ENCODE data around the gene SLC6A4. TPM values are rescaled to one million over a fixed set of nuclear protein-coding genes. Genes with fewer than 3 reads are reported as not detected.

SLC6A4 gene
- total and polyA plus RNA-seq, 2 of the 8 experiments (the other 6 are each of a cell fraction or from before 2014, with no cell fraction given), result 0.09 to 0.33 TPM

DNA sequence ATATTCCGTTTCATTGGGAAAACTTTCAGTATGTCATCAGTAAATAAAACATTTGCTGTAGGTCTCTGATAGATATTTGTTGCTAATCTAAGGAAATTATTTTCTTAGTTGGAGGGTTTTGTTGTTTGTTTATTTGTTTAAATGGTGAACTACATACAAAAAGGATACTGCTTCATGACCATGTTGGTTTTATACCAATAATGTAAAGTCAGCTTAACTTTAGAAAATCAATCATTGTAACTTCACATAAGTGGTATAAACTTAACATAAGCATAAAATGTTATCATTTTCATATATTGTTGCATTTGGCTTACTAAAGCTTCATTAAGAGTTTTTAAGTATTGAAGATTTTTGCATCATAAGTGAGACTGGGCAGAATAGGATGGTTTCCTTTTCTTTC lies 60.9 kb downstream of the SLC6A4 start:
- H3K23me2 ChIP-seq (ENCODE audit: low read depth, low read length), result no peaks in the 10 kb centered on the region
- H2BK12ac ChIP-seq (ENCODE audit: low read depth, low read length), result no peak overlapping the region
- no peak overlapping the region for H3K4me2 ChIP-seq (ENCODE audit: insufficient read depth in 1 of 2, low read depth in 2 of 2, low read length in 2 of 2)
- no peak overlapping the region for H2BK5ac ChIP-seq (ENCODE audit: low read depth, low read length)
- H4K5ac ChIP-seq (ENCODE audit: insufficient read length, low read depth, low read length), result no peak overlapping the region
- no peak overlapping the region for H3K4me3 ChIP-seq (ENCODE audit: extremely low read depth in 1 of 4, insufficient read depth in 2 of 4, low read depth in 3 of 4, low read length in 4 of 4)
- ChIA-PET CTCF (ENCODE audit: partially characterized antibody) (interaction anchor here (1.4 to 2.1 kb wide), 2 partner anchors 38 to 49 kb away, joined by 3 to 5 read pairs; no protein-coding TSS in a partner anchor), POLR2A (ENCODE audit: partially characterized antibody) (interaction anchor here (0.8 to 1.3 kb wide), 2 partner anchors 45 to 57 kb away, joined by 3 read pairs; partner anchors contain the start of gene NSRP1)
- no peak overlapping the region for H2BK15ac ChIP-seq (ENCODE audit: low read length)
- 100% methylated on average over 1 of the region's 1 CpG; no CpG with 5 or more reads in 1 of the 2 experiments for WGBS, 2 experiments (ENCODE audit: extremely low coverage in 1 of 2, insufficient coverage in 1 of 2, insufficient read length in 1 of 2, insufficient replicate concordance in 2 of 2, low coverage in 1 of 2, low lambda C conversion rate in 2 of 2, missing lambda C conversion rate in 1 of 2)
- FAIRE-seq (no peak), DNase-seq (ENCODE audit: low read depth in 1 of 2, low spot score in 2 of 2) (no peak)
- no peak overlapping the region for H3K14ac ChIP-seq (ENCODE audit: insufficient read length)
- H3K18ac ChIP-seq (ENCODE audit: extremely low read depth, low read length), result no peak overlapping the region
- H3K79me1 ChIP-seq (ENCODE audit: low read depth, low read length), result no peaks in the 10 kb centered on the region
- H3K9ac ChIP-seq (replicated peaks in 1 of 4; ENCODE audit: extremely low read depth in 1 of 4, low read depth in 3 of 4, low read length in 3 of 4), result no peak overlapping the region
- no peaks in the 10 kb centered on the region for H3K4me1 ChIP-seq (replicated peaks in 1 of 4; ENCODE audit: control insufficient read depth in 3 of 4, insufficient read depth in 4 of 4, low read length in 3 of 4)
- H4K8ac ChIP-seq (ENCODE audit: extremely low read depth, insufficient read depth, low read length), result no peak overlapping the region
- no peak overlapping the region for H3K56ac ChIP-seq (replicated peaks; ENCODE audit: insufficient read length, low read depth, low read length)
- no peak overlapping the region for H3K23ac ChIP-seq (ENCODE audit: insufficient read length)
- H3K36me3 ChIP-seq (ENCODE audit: control insufficient read depth in 2 of 4, insufficient read depth in 4 of 4, low read length in 3 of 4), result peaks cover 2 to 41% (median 4%) of the 10 kb centered on the region in 4 experiments; a peak in 5 of 8 replicates
- no peaks in the 10 kb centered on the region for H3K9me3 ChIP-seq (ENCODE audit: insufficient read depth in 2 of 2, low read depth in 1 of 2, low read length in 1 of 2)
- no peak overlapping the region for H3K27ac ChIP-seq (ENCODE audit: low read depth, low read length)
- H3K27me3 ChIP-seq (replicated peaks in 1 of 4; ENCODE audit: control insufficient read depth in 3 of 4, extremely low read depth in 1 of 4, insufficient read depth in 3 of 4, low read length in 3 of 4), result no peaks in the 10 kb centered on the region
- H3K4ac ChIP-seq (replicated peaks; ENCODE audit: insufficient read length, low read depth, low read length), result no peak overlapping the region
- no peaks in the 10 kb centered on the region for H3K79me2 ChIP-seq (ENCODE audit: control insufficient read depth in 1 of 2, insufficient read depth in 2 of 2, low read length in 2 of 2)
- H2AFZ ChIP-seq (ENCODE audit: low read length), result no peak overlapping the region
- no peak overlapping the region for H2AK5ac ChIP-seq (ENCODE audit: low read depth, low read length)
- H2BK20ac ChIP-seq (ENCODE audit: low read length), result no peak overlapping the region
- no peak overlapping the region for H2BK120ac ChIP-seq (replicated peaks; ENCODE audit: low read depth, low read length)
- H4K20me1 ChIP-seq (replicated peaks in 1 of 2; ENCODE audit: control insufficient read depth in 1 of 2, insufficient read depth in 2 of 2, low read length in 2 of 2), result peaks cover 0 to 2% of the 10 kb centered on the region in 2 experiments
- H4K91ac ChIP-seq (replicated peaks; ENCODE audit: insufficient read length, low read length), result no peak overlapping the region
- TF ChIP-seq SP4 (IDR thresholded peaks at IDR 0.05; ENCODE audit: low read length), result no peak
- TF ChIP-seq GTF2F1 (IDR thresholded peaks at IDR 0.05; ENCODE audit: borderline replicate concordance, low read depth, low read length), result no peak
- no peak for TF ChIP-seq SIN3A (conservative IDR thresholded peaks at IDR 0.05 in 1 of 2, IDR thresholded peaks at IDR 0.05 in 1 of 2; ENCODE audit: low read depth in 1 of 2, low read length in 2 of 2)
- TF ChIP-seq HDAC2 (IDR thresholded peaks at IDR 0.05; ENCODE audit: borderline replicate concordance in 1 of 2, low read depth in 2 of 2, low read length in 2 of 2), result no peak
- no peak for TF ChIP-seq POLR2A (IDR thresholded peaks at IDR 0.05; ENCODE audit: control extremely low read depth in 1 of 2, low read depth in 2 of 2, low read length in 2 of 2)
- TF ChIP-seq EZH2 (IDR thresholded peaks at IDR 0.05; ENCODE audit: low read depth, low read length, severe bottlenecking), result no peak
- TF ChIP-seq, protein P1, sequence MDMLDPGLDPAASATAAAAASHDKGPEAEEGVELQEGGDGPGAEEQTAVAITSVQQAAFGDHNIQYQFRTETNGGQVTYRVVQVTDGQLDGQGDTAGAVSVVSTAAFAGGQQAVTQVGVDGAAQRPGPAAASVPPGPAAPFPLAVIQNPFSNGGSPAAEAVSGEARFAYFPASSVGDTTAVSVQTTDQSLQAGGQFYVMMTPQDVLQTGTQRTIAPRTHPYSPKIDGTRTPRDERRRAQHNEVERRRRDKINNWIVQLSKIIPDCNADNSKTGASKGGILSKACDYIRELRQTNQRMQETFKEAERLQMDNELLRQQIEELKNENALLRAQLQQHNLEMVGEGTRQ (IDR thresholded peaks at IDR 0.05; ENCODE audit: low read length), result no peak
- TF ChIP-seq, protein P2, sequence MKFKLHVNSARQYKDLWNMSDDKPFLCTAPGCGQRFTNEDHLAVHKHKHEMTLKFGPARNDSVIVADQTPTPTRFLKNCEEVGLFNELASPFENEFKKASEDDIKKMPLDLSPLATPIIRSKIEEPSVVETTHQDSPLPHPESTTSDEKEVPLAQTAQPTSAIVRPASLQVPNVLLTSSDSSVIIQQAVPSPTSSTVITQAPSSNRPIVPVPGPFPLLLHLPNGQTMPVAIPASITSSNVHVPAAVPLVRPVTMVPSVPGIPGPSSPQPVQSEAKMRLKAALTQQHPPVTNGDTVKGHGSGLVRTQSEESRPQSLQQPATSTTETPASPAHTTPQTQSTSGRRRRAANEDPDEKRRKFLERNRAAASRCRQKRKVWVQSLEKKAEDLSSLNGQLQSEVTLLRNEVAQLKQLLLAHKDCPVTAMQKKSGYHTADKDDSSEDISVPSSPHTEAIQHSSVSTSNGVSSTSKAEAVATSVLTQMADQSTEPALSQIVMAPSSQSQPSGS (IDR thresholded peaks at IDR 0.05; ENCODE audit: low read length), result no peak
- no peak for TF ChIP-seq EGR1 (IDR thresholded peaks at IDR 0.05; ENCODE audit: borderline replicate concordance, low read depth, low read length)
- TF ChIP-seq SAP30 (IDR thresholded peaks at IDR 0.05; ENCODE audit: insufficient read depth, insufficient replicate concordance, low read length), result no peak
- no peak for TF ChIP-seq BACH1 (IDR thresholded peaks at IDR 0.05; ENCODE audit: low read length)

Data from H1 (cell line).